PC-9 (cell line): ENCODE data around the gene ZSCAN21. TPM values are rescaled to one million over a fixed set of nuclear protein-coding genes. Genes with fewer than 3 reads are reported as not detected.

ENCODE experiments used
- BruUV-seq: library from RNA; stranded (reverse); fragments of 400-500 nt; replicated peaks from 2 replicates; lab custom pipeline; 2021; lab: Mats Ljungman, UMichigan
- CTCF ChIA-PET: fragments of 300-600 bp; sonication (Branson Sonifier 250); formaldehyde crosslinking; loops from one replicate; lab custom pipeline; 2022; ENCODE audit warnings: antibody characterized with exemption; lab: Charles Lee
- POLR2A ChIA-PET: fragments of 300-600 bp; sonication (Branson Sonifier 250); formaldehyde crosslinking; loops from one replicate; lab custom pipeline; 2022; ENCODE audit warnings: antibody characterized with exemption; ENCODE audit not compliant: unreplicated experiment; lab: Charles Lee
- DNase-seq, 2 experiments: peaks; one replicate each; pipeline versions ENCODE4 v3.0.0 to v3.0.0-alpha.2; 2015 to 2022; ENCODE audit warnings: mixed read lengths in 1 of 2
- H2AFZ ChIP-seq: fragments of 200-600 bp; sonication (generic); 2 replicates; pipeline ENCODE4 v1.8.1; 2017; ENCODE audit warnings: antibody characterized with exemption
- H3F3A ChIP-seq: fragments of 200-600 bp; sonication (generic); 2 replicates; pipeline ENCODE4 v1.8.1; 2017; ENCODE audit warnings: antibody characterized with exemption, mild to moderate bottlenecking, low read depth; ENCODE audit not compliant: insufficient read depth
- H3K27ac ChIP-seq: fragments of 200-600 bp; sonication (generic); 2 replicates; pipeline ENCODE4 v1.6.1; 2016; ENCODE audit warnings: mixed run types
- H3K27me3 ChIP-seq: fragments of 200-600 bp; sonication (generic); 2 replicates; pipeline ENCODE4 v1.6.1; 2016; ENCODE audit warnings: low read depth, mixed run types; ENCODE audit not compliant: insufficient read depth
- H3K36me3 ChIP-seq: fragments of 200-600 bp; sonication (generic); 2 replicates; pipeline ENCODE4 v1.6.1; 2016; ENCODE audit warnings: low read depth, mixed run types
- H3K4me1 ChIP-seq: fragments of 200-600 bp; sonication (generic); replicated peaks from 2 replicates; pipeline ENCODE4 v1.6.1; 2016; ENCODE audit warnings: mixed run types; ENCODE audit not compliant: insufficient read depth
- H3K4me2 ChIP-seq: fragments of 200-600 bp; sonication (generic); 2 replicates; pipeline ENCODE4 v1.6.1; 2017; ENCODE audit warnings: mixed run types
- H3K4me3 ChIP-seq: fragments of 200-600 bp; sonication (generic); 2 replicates; pipeline ENCODE4 v1.6.1; 2016; ENCODE audit warnings: mixed run types
- H3K79me2 ChIP-seq: fragments of 200-600 bp; sonication (generic); 2 replicates; pipeline ENCODE4 v1.6.1; 2017; ENCODE audit warnings: low read depth, mixed run types
- H3K9me2 ChIP-seq: fragments of 200-600 bp; sonication (generic); 2 replicates; pipeline ENCODE4 v1.8.1; 2017; ENCODE audit warnings: mild to moderate bottlenecking; ENCODE audit not compliant: insufficient read depth
- H3K9me3 ChIP-seq: fragments of 200-600 bp; sonication (generic); 2 replicates; pipeline ENCODE4 v1.8.1; 2016; ENCODE audit warnings: low read depth; ENCODE audit not compliant: insufficient read depth
- H4K20me1 ChIP-seq: fragments of 200-600 bp; sonication (generic); 2 replicates; pipeline ENCODE4 v1.8.1; 2017; ENCODE audit not compliant: insufficient read depth
- EZH2 ChIP-seq: fragments of 200-600 bp; sonication (generic); IDR thresholded peaks from 2 replicates; pipeline ENCODE4 v1.8.0; 2017; ENCODE audit warnings: antibody characterized with exemption, low read depth
- intact Hi-C: fragments of 100-400 bp; cut with micrococcal nuclease; formaldehyde crosslinking; loops from one replicate; pipeline ENCODE4 v1.10.0; 2022; ENCODE audit not compliant: unreplicated experiment
- total RNA-seq: library from RNA; stranded (reverse); gene quantifications from 2 replicates; pipeline ENCODE4 v1.2.3, GENCODE V29; 2021
- TF ChIP-seq, protein P1 (sequence below): fragments of 200-600 bp; sonication (generic); conservative IDR thresholded peaks from 2 replicates; pipeline ENCODE4 v1.6.1; 2017; ENCODE audit warnings: mixed run types, antibody characterized with exemption, mild to moderate bottlenecking, moderate library complexity

ZSCAN21 gene
- total RNA-seq, 1 experiment from 2014 or later = 8.9 TPM

DNA sequence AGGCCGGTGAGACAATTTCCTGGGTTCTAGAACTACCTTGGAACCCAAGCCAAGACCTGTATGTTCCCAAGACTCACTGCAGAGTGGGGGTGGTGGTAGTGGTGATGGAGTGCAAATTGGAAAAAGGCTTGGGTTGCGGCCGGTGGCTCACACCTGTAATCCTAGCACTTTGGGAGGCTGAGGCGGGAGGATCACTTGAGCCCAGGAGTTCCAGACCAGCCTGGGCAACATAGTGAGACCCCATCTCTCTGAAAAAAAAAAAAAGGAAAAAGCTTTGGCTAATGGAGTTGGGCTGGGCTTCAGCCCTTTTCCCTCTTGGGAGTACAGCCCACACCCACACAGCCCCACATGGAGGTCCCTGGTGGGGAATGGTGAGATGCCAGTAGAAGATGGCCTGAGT is 56.0 kb downstream of the ZSCAN21 start:
- no TSS peak for BruUV-seq
- Histone ChIP-seq H3K27me3 (no peaks in the 10 kb centered on the region), H2AFZ (no peak overlapping the region), H3K79me2 (peaks cover 9% of the 10 kb centered on the region), H3K4me2 (no peak overlapping the region), H3K27ac (no peak overlapping the region), H3K4me3 (no peak overlapping the region), H3K36me3 (peaks cover 4% of the 10 kb centered on the region), H3K9me2 (no peaks in the 10 kb centered on the region), H4K20me1 (no peaks in the 10 kb centered on the region), H3K4me1 (peaks cover 7% of the 10 kb centered on the region), H3F3A (peaks cover 13% of the 10 kb centered on the region; the same call in 1 of the 2 replicates), H3K9me3 (no peaks in the 10 kb centered on the region)
- no peak for TF ChIP-seq EZH2
- TF ChIP-seq, protein P1, sequence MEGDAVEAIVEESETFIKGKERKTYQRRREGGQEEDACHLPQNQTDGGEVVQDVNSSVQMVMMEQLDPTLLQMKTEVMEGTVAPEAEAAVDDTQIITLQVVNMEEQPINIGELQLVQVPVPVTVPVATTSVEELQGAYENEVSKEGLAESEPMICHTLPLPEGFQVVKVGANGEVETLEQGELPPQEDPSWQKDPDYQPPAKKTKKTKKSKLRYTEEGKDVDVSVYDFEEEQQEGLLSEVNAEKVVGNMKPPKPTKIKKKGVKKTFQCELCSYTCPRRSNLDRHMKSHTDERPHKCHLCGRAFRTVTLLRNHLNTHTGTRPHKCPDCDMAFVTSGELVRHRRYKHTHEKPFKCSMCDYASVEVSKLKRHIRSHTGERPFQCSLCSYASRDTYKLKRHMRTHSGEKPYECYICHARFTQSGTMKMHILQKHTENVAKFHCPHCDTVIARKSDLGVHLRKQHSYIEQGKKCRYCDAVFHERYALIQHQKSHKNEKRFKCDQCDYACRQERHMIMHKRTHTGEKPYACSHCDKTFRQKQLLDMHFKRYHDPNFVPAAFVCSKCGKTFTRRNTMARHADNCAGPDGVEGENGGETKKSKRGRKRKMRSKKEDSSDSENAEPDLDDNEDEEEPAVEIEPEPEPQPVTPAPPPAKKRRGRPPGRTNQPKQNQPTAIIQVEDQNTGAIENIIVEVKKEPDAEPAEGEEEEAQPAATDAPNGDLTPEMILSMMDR = no peak
- intact Hi-C loops = no loop called here
- no peak for DNase-seq
- CTCF ChIA-PET = no interaction called here
- POLR2A ChIA-PET = no interaction called here

DNA sequence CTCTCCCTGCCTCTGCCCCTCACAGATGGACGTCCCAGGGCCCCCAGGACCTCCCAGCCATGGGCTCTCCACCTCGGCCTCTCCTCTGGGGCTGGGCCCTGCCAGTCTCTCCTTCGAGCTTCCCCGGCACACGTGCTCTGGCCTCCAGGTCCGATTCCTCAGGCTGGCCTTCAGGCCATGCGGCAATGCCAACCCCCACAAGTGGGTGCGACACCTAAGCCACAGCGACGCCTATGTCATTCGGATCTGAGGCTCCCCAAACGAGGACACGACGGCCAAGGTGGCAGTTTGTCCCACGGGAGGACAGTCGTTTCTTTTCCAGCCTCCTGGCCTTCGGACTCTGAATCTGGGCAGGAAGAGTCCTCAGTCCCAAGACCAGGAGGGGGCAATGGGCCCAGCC is 57.1 kb downstream of the ZSCAN21 start:
- BruUV-seq = no TSS peak
- Histone ChIP-seq H3F3A (peaks cover 6% of the 10 kb centered on the region; the same call in 1 of the 2 replicates), H4K20me1 (no peaks in the 10 kb centered on the region), H3K4me2 (no peak overlapping the region), H3K9me2 (no peaks in the 10 kb centered on the region), H3K27ac (no peak overlapping the region), H3K4me1 (peaks cover 7% of the 10 kb centered on the region), H3K27me3 (no peaks in the 10 kb centered on the region), H3K36me3 (peaks cover 4% of the 10 kb centered on the region), H3K9me3 (no peaks in the 10 kb centered on the region), H3K79me2 (peaks cover 4% of the 10 kb centered on the region; the same call in 1 of the 2 replicates), H2AFZ (no peak overlapping the region), H3K4me3 (no peak overlapping the region)
- ChIA-PET POLR2A (no interaction called here), CTCF (no interaction called here)
- intact Hi-C loops = no loop called here
- no peak for DNase-seq
- TF ChIP-seq, protein P1 = no peak
- no peak for TF ChIP-seq EZH2

DNA sequence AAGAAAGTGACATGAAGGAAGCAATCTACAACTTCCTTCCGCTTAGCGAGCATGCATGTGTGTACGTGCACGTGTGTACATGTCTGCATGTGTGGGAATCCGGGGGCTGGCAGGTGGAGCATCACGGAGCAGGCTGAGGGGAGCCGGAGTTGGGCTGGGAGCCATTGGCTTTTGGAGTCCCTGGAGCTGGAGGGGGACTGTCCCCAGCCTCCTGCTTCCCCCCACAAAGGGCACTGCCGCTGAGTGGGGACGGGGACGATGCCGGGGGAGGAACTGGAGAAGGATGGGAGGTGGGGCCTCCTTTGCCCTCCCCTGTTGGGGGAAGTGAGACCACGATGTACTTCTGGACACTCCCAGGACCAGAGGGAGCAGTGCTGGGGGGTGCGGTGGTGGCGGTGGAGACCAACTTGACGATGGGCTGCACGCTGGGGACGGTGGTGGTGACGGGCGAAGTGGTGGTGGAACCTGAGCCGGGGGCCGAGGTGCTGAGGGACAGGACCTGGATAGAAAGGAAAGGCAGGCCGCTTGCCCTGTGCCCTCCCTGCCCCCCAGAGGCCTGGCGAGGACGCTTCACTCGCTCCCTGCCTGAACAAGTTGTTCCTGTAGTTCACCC is 57.7 kb downstream of the ZSCAN21 start:
- Histone ChIP-seq H3K4me2 (no peak overlapping the region), H3K4me1 (peaks cover 6% of the 10 kb centered on the region), H3K9me3 (no peaks in the 10 kb centered on the region), H3F3A (peaks cover under 1% of the 10 kb centered on the region; the same call in 1 of the 2 replicates), H3K27ac (no peak overlapping the region), H3K79me2 (peaks cover 4% of the 10 kb centered on the region; the same call in 1 of the 2 replicates), H3K9me2 (no peaks in the 10 kb centered on the region), H4K20me1 (no peaks in the 10 kb centered on the region), H3K27me3 (no peaks in the 10 kb centered on the region), H2AFZ (no peak overlapping the region), H3K36me3 (peaks cover 4% of the 10 kb centered on the region), H3K4me3 (no peak overlapping the region)
- TF ChIP-seq, protein P1 = no peak
- TF ChIP-seq EZH2 = no peak
- CTCF ChIA-PET = no interaction called here
- no peak for DNase-seq
- TSS peak; percentile 89 for BruUV-seq
- intact Hi-C loops = no loop called here
- POLR2A ChIA-PET = no interaction called here
